OCI-LY3 (cell line): ENCODE results near the gene CEP162.

Experiments used
- EZH2phosphoT487 ChIP-seq: fragments of 200-600 bp; shearing (Covaris generic); IDR thresholded peaks from 2 replicates; pipeline ENCODE4 v1.6.1; 2018; ENCODE audit warnings: antibody characterized with exemption, mixed run types, low read depth
- TF ChIP-seq, protein P1 (sequence below): fragments of 200-600, 300-600 bp; sonication (generic); IDR thresholded peaks from 2 replicates; pipeline ENCODE4 v1.5.1; 2014; ENCODE audit warnings: antibody characterized with exemption, low read length, low read depth

DNA sequence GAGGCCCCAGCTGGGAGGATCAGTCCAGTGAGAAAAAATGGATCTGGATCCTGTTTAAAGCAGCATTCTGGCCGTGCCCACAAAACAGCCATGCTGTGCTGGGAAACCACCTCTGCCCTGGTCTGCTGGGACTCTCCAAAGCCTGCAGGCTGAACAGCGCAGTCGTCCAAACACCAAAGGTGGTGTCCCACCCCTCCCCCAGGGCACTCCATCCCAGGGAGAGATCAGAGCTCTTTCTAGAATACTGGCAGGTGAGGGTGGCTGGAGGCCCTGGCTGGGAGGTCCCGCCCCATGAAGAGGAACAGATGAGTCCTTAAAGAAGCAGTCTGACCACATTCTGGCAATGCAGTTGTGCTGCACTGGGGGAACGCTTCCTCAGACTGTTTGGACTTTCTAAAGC, 109.3 kb downstream of the CEP162 start:
- TF ChIP-seq, protein P1, sequence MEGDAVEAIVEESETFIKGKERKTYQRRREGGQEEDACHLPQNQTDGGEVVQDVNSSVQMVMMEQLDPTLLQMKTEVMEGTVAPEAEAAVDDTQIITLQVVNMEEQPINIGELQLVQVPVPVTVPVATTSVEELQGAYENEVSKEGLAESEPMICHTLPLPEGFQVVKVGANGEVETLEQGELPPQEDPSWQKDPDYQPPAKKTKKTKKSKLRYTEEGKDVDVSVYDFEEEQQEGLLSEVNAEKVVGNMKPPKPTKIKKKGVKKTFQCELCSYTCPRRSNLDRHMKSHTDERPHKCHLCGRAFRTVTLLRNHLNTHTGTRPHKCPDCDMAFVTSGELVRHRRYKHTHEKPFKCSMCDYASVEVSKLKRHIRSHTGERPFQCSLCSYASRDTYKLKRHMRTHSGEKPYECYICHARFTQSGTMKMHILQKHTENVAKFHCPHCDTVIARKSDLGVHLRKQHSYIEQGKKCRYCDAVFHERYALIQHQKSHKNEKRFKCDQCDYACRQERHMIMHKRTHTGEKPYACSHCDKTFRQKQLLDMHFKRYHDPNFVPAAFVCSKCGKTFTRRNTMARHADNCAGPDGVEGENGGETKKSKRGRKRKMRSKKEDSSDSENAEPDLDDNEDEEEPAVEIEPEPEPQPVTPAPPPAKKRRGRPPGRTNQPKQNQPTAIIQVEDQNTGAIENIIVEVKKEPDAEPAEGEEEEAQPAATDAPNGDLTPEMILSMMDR: no peak
- TF ChIP-seq EZH2phosphoT487: no peak
